H9 (cell line): ENCODE data around the gene TCTN3. TPM values are rescaled to one million over a fixed set of nuclear protein-coding genes. Genes with fewer than 3 reads are reported as not detected.
"Not testable (repeated sequence)": the region's sequence is repeated elsewhere in the genome, so short reads cannot be mapped to it uniquely, and the experiment has no call there.

Experiments used
- DNase-seq: peaks from one replicate; pipeline ENCODE4 v3.0.0-alpha.2; 2017
- H2AFZ ChIP-seq: one replicate; pipeline ENCODE4 v1.6.1; 2013; ENCODE audit warnings: mild to moderate bottlenecking, low read length, control low read depth, moderate library complexity
- H2AK5ac ChIP-seq: 2 replicates; pipeline ENCODE4 v1.6.1; 2013; ENCODE audit warnings: low read length, control low read depth, mixed read lengths; ENCODE audit not compliant: insufficient read length
- H2BK120ac ChIP-seq: one replicate; pipeline ENCODE4 v1.6.1; 2013; ENCODE audit warnings: low read depth, mild to moderate bottlenecking, low read length, control low read depth, inconsistent platforms; ENCODE audit not compliant: poor library complexity, severe bottlenecking
- H2BK12ac ChIP-seq: 2 replicates; pipeline ENCODE4 v1.6.1; 2013; ENCODE audit warnings: low read length, control low read depth, mixed read lengths, low read depth; ENCODE audit not compliant: insufficient read length
- H2BK15ac ChIP-seq: 2 replicates; pipeline ENCODE4 v1.6.1; 2013; ENCODE audit warnings: low read depth, low read length, control low read depth
- H2BK20ac ChIP-seq: one replicate; pipeline ENCODE4 v1.6.1; 2013; ENCODE audit warnings: low read depth, mild to moderate bottlenecking, low read length, control low read depth, inconsistent platforms; ENCODE audit not compliant: poor library complexity, severe bottlenecking
- H2BK5ac ChIP-seq: 2 replicates; pipeline ENCODE4 v1.6.1; 2013; ENCODE audit warnings: low read length, control low read depth, mixed read lengths; ENCODE audit not compliant: insufficient read length
- H3K14ac ChIP-seq: 2 replicates; pipeline ENCODE4 v1.6.1; 2013; ENCODE audit warnings: low read length, control low read depth; ENCODE audit not compliant: insufficient read depth
- H3K18ac ChIP-seq: 2 replicates; pipeline ENCODE4 v1.6.1; 2013; ENCODE audit warnings: low read depth, mild to moderate bottlenecking, mixed read lengths, low read length, control low read depth; ENCODE audit not compliant: insufficient read length
- H3K23ac ChIP-seq: 2 replicates; pipeline ENCODE4 v1.6.1; 2013; ENCODE audit warnings: low read length, control low read depth, mixed read lengths, low read depth; ENCODE audit not compliant: insufficient read length
- H3K23me2 ChIP-seq: 2 replicates; pipeline ENCODE4 v1.6.1; 2013; ENCODE audit warnings: low read depth, mild to moderate bottlenecking, mixed read lengths, low read length, control low read depth; ENCODE audit not compliant: insufficient read length, poor library complexity, severe bottlenecking
- H3K27ac ChIP-seq: 2 replicates; pipeline ENCODE4 v1.5.1; 2013; ENCODE audit warnings: low read length, control low read depth, mixed read lengths, low read depth; ENCODE audit not compliant: insufficient read length
- H3K27me3 ChIP-seq: 2 replicates; pipeline ENCODE4 v1.6.1; 2013; ENCODE audit warnings: low read length, control low read depth, inconsistent platforms; ENCODE audit not compliant: insufficient read depth
- H3K4ac ChIP-seq: 2 replicates; pipeline ENCODE4 v1.6.1; 2013; ENCODE audit warnings: low read depth, mild to moderate bottlenecking, control low read depth, inconsistent platforms, low read length, moderate library complexity
- H3K4me1 ChIP-seq: 2 replicates; pipeline ENCODE4 v1.6.1; 2013; ENCODE audit warnings: low read length, control low read depth, inconsistent platforms; ENCODE audit not compliant: insufficient read depth
- H3K4me2 ChIP-seq: 2 replicates; pipeline ENCODE4 v1.6.1; 2013; ENCODE audit warnings: low read length, control low read depth, mixed read lengths; ENCODE audit not compliant: insufficient read length, insufficient read depth
- H3K56ac ChIP-seq: 2 replicates; pipeline ENCODE4 v1.6.1; 2013; ENCODE audit warnings: low read depth, mild to moderate bottlenecking, mixed read lengths, low read length, control low read depth; ENCODE audit not compliant: insufficient read length
- H3K79me1 ChIP-seq: 2 replicates; pipeline ENCODE4 v1.6.1; 2013; ENCODE audit warnings: low read depth, mild to moderate bottlenecking, moderate library complexity, low read length, control low read depth, inconsistent platforms; ENCODE audit not compliant: insufficient read depth, poor library complexity, severe bottlenecking
- H3K79me2 ChIP-seq: 2 replicates; pipeline ENCODE4 v1.6.1; 2013; ENCODE audit warnings: low read length, control low read depth, inconsistent platforms; ENCODE audit not compliant: insufficient read depth
- H3K9ac ChIP-seq: 2 replicates; pipeline ENCODE4 v1.6.1; 2013; ENCODE audit warnings: low read length, control low read depth, mixed read lengths; ENCODE audit not compliant: insufficient read length; ENCODE audit errors: extremely low read depth
- H3K9me3 ChIP-seq: one replicate; pipeline ENCODE4 v1.6.1; 2013; ENCODE audit warnings: low read depth, low read length, inconsistent platforms; ENCODE audit not compliant: control insufficient read depth
- H3T11ph ChIP-seq: one replicate; pipeline ENCODE4 v1.6.1; 2013; ENCODE audit warnings: mild to moderate bottlenecking, low read length, control low read depth, inconsistent platforms
- H4K20me1 ChIP-seq: one replicate; pipeline ENCODE4 v1.6.1; 2013; ENCODE audit not compliant: control insufficient read depth, insufficient read length, insufficient read depth
- H4K5ac ChIP-seq: 2 replicates; pipeline ENCODE4 v1.6.1; 2013; ENCODE audit warnings: low read depth, mild to moderate bottlenecking, mixed read lengths, low read length, control low read depth; ENCODE audit not compliant: insufficient read length
- H4K8ac ChIP-seq: replicated peaks from 2 replicates; pipeline ENCODE4 v1.6.1; 2013; ENCODE audit warnings: low read length, control low read depth, mixed read lengths, low read depth; ENCODE audit not compliant: insufficient read length
- H4K91ac ChIP-seq: 2 replicates; pipeline ENCODE4 v1.6.1; 2013; ENCODE audit warnings: low read depth, mild to moderate bottlenecking, moderate library complexity, mixed read lengths, low read length, control low read depth; ENCODE audit not compliant: insufficient read length
- H3K27ac Mint-ChIP-seq, 3 experiments: 2 replicates in 2 of 3; 3 replicates in 1 of 3; pipeline ENCODE4 v1.8.0; 2020 to 2021; ENCODE audit warnings: mixed read lengths in 3 of 3, mild to moderate bottlenecking in 1 of 3, moderate library complexity in 1 of 3
- H3K27me3 Mint-ChIP-seq: 2 replicates; pipeline ENCODE4 v1.8.0; 2021; ENCODE audit warnings: low read depth, mild to moderate bottlenecking, moderate library complexity, mixed read lengths
- H3K36me3 Mint-ChIP-seq, 3 experiments: 2 replicates in 2 of 3; 3 replicates in 1 of 3; pipeline ENCODE4 v1.8.0; 2020 to 2021; ENCODE audit warnings: low read depth in 3 of 3, mixed read lengths in 3 of 3; ENCODE audit not compliant: insufficient read depth in 1 of 3
- H3K4me1 Mint-ChIP-seq, 2 experiments: 2 replicates each; pipeline ENCODE4 v1.8.0; 2020; ENCODE audit warnings: mixed read lengths in 2 of 2
- H3K4me3 Mint-ChIP-seq, 2 experiments: 2 replicates in 1 of 2; 3 replicates in 1 of 2; pipeline ENCODE4 v1.8.0; 2020 to 2021; ENCODE audit warnings: mild to moderate bottlenecking in 2 of 2, mixed read lengths in 2 of 2, moderate library complexity in 1 of 2
- H3K9me3 Mint-ChIP-seq, 2 experiments: 2 replicates in 1 of 2; 3 replicates in 1 of 2; pipeline ENCODE4 v1.8.0; 2020; ENCODE audit warnings: mild to moderate bottlenecking in 2 of 2, mixed read lengths in 2 of 2, moderate library complexity in 1 of 2
- CTCF ChIP-seq: fragments of 200-600 bp; sonication (generic); conservative IDR thresholded peaks from 3 replicates; pipeline ENCODE4 v1.8.0; 2021; ENCODE audit warnings: antibody characterized with exemption, mild to moderate bottlenecking
- WGBS: extraction: QIAGEN DNeasy Blood & Tissue Kit; methylation state at CpG from one replicate; pipeline ENCODE4 v1.1.7; 2013; ENCODE audit warnings: missing lambda C conversion rate, low lambda C conversion rate, mixed read lengths; ENCODE audit not compliant: insufficient read length; ENCODE audit errors: extremely low coverage; 5-methylcytosine and 5-hydroxymethylcytosine counted together
- total RNA-seq: library from RNA; stranded (reverse); gene quantifications from 2 replicates; pipeline ENCODE4 v1.2.1, GENCODE V29; 2021

Gene TCTN3
- total RNA-seq, 1 experiment from 2014 or later: 37.3 TPM

GRCh38 chr10:95728526-95728925 is 34.8 kb upstream of the TCTN3 start:
- Histone ChIP-seq H3K18ac (no peak overlapping the region), H3K4me2 (no peak overlapping the region), H3K56ac (no peak overlapping the region), H4K8ac (no peak overlapping the region), H3K27ac (no peak overlapping the region), H2BK12ac (no peak overlapping the region), H4K91ac (no peak overlapping the region), H3K79me1 (no peaks in the 10 kb centered on the region), H3T11ph (no peak overlapping the region), H2BK15ac (no peak overlapping the region), H2BK5ac (no peak overlapping the region), H4K20me1 (no peaks in the 10 kb centered on the region), H2AK5ac (no peak overlapping the region), H2AFZ (no peak overlapping the region), H2BK120ac (no peak overlapping the region), H3K9ac (no peak overlapping the region), H3K4me1 (no peaks in the 10 kb centered on the region), H3K79me2 (no peaks in the 10 kb centered on the region), H3K23me2 (no peaks in the 10 kb centered on the region), H4K5ac (no peak overlapping the region), H3K9me3 (peaks cover 6% of the 10 kb centered on the region), H2BK20ac (no peak overlapping the region), H3K4ac (no peak overlapping the region), H3K27me3 (no peaks in the 10 kb centered on the region), H3K14ac (no peak overlapping the region), H3K23ac (no peak overlapping the region)
- no CpG with 5 or more reads among the region's 4 CpGs for WGBS
- no peaks in the 10 kb centered on the region; the same call in 1 of the 2 replicates for H3K27me3 Mint-ChIP-seq
- no peak for TF ChIP-seq CTCF
- no peak for DNase-seq
- H3K27ac Mint-ChIP-seq: no peak overlapping the region
- peaks cover 9 to 21% (median 19%) of the 10 kb centered on the region in 3 experiments; a peak in 6 of 7 replicates for H3K36me3 Mint-ChIP-seq
- H3K9me3 Mint-ChIP-seq: peaks cover 22 to 23% of the 10 kb centered on the region in 2 experiments
- H3K4me1 Mint-ChIP-seq: no peaks in the 10 kb centered on the region
- no peak overlapping the region for H3K4me3 Mint-ChIP-seq

- not testable (repeated sequence) for H3K4me1 Mint-ChIP-seq, H2BK5ac ChIP-seq, H4K91ac ChIP-seq, H3K27me3 ChIP-seq, H3K14ac ChIP-seq, H4K5ac ChIP-seq, H3K4ac ChIP-seq, H2BK15ac ChIP-seq, H4K20me1 ChIP-seq, H3K4me3 Mint-ChIP-seq, H3K79me2 ChIP-seq, H3K27ac Mint-ChIP-seq, H3K27me3 Mint-ChIP-seq, H3T11ph ChIP-seq, H2BK12ac ChIP-seq, H3K56ac ChIP-seq, H3K27ac ChIP-seq, H2AK5ac ChIP-seq, DNase-seq, H3K18ac ChIP-seq, H3K79me1 ChIP-seq, H3K9me3 Mint-ChIP-seq, H4K8ac ChIP-seq, H3K9ac ChIP-seq, H3K23me2 ChIP-seq, H2BK20ac ChIP-seq, H2BK120ac ChIP-seq, H3K4me2 ChIP-seq, H3K4me1 ChIP-seq, H3K36me3 Mint-ChIP-seq, H3K23ac ChIP-seq, H3K9me3 ChIP-seq, H2AFZ ChIP-seq
- WGBS: no CpG with 5 or more reads among the region's 4 CpGs
Observed at GRCh38 chr10:95722496-95722895, 28.8 kb upstream of the TCTN3 start.
